ENCODE measurements around the gene BSDC1.

GRCh38 chr1:32352831-32353383, 41.3 kb downstream of the BSDC1 start:
- TF ChIP-seq CTCF (conservative IDR thresholded peaks at IDR 0.05) (no peak), ZFX (IDR thresholded peaks at IDR 0.05) (no peak)
